T-helper 22 cell (primary cell): Measurements from ENCODE around the gene MAPK12.

Source experiments
- DNase-seq: peaks from one replicate; pipeline ENCODE4 v3.0.0-alpha.2; 2020; ENCODE audit warnings: low read depth

Gene MAPK12

GRCh38 chr22:50252082-50253045 is 9.1 kb downstream of the MAPK12 start:
- peak; percentile 35 for DNase-seq

GRCh38 chr22:50251477-50252081 is 9.9 kb downstream of the MAPK12 start:
- no peak for DNase-seq

GRCh38 chr22:50250555-50251476 is 10.7 kb downstream of the MAPK12 start, which contains the start of gene HDAC10:
HDAC10 (minus strand) TSS chr22:50251265; CDS start chr22:50251032, 233 bp downstream.
- DNase-seq: peak; percentile 67

GRCh38 chr22:50250249-50250554 is 11.3 kb downstream of the MAPK12 start:
- DNase-seq: no peak

- no peak for DNase-seq
Observed at GRCh38 chr22:50249341-50250248, 11.9 kb downstream of the MAPK12 start.

GRCh38 chr22:50248196-50249081 is 13.0 kb downstream of the MAPK12 start:
- no peak for DNase-seq

GRCh38 chr22:50247748-50248147 is 13.7 kb downstream of the MAPK12 start:
- peak; percentile 52 for DNase-seq

GRCh38 chr22:50246242-50247175 is 15.0 kb downstream of the MAPK12 start:
- DNase-seq: no peak

- no peak for DNase-seq
Observed at GRCh38 chr22:50245214-50246072, 16.0 kb downstream of the MAPK12 start.

GRCh38 chr22:50244420-50245213 is 16.9 kb downstream of the MAPK12 start, which contains the start of gene TUBGCP6:
TUBGCP6 (minus strand) TSS chr22:50245023; CDS start chr22:50244459, 564 bp downstream.
- DNase-seq: peak; percentile 86

- DNase-seq: no peak
Observed at GRCh38 chr22:50243685-50244419, 17.6 kb downstream of the MAPK12 start.

GRCh38 chr22:50242406-50242949 is 19.0 kb downstream of the MAPK12 start:
- no peak for DNase-seq

- no peak for DNase-seq
Observed at GRCh38 chr22:50238755-50239154, 22.7 kb downstream of the MAPK12 start.

- DNase-seq: no peak
Observed at GRCh38 chr22:50236731-50237409, 24.6 kb downstream of the MAPK12 start.

GRCh38 chr22:50233223-50233622 is 28.3 kb downstream of the MAPK12 start:
- no peak for DNase-seq
